Epidermal melanocyte (primary cell): ENCODE data around the gene CCDC28B.
A peak's percentile ranks its signal among the peaks of the same experiment; 100 is the strongest.

Source experiments
- DNase-seq: peaks from one replicate; pipeline ENCODE4 v3.0.0; 2011; ENCODE audit warnings: low spot score; ENCODE audit not compliant: insufficient read length

Gene CCDC28B

DNA sequence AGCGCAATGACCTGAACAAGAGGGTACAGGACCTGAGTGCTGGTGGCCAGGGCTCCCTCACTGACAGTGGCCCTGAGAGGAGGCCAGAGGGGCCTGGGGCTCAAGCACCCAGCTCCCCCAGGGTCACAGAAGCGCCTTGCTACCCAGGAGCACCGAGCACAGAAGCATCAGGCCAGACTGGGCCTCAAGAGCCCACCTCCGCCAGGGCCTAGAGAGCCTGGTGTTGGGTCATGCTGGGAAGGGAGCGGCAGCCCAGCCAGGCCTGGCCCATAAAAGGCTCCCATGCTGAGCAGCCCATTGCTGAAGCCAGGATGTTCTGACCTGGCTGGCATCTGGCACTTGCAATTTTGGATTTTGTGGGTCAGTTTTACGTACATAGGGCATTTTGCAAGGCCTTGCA, 5.4 kb upstream of the CCDC28B start:
- no peak for DNase-seq

DNA sequence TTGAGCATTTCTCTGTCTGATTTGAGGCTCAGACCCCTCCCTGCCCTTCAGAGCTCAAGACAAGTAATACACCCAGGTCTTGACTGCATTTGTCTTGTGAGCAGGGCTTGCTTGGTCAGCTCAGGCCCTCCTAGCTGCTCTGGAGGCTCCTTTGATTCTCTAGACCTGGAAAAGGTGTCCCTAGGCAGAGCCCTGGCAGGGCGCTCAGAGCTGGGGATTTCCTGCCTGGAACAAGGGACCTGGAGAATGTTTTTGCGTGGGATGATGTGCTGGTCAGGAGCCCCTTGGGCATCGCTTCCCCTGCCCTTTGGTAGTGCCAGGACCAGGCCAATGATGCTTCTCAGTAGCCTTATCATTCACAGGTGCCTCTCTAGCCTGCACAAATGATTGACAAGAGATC, 4.9 kb upstream of the CCDC28B start:
- no peak for DNase-seq

DNA sequence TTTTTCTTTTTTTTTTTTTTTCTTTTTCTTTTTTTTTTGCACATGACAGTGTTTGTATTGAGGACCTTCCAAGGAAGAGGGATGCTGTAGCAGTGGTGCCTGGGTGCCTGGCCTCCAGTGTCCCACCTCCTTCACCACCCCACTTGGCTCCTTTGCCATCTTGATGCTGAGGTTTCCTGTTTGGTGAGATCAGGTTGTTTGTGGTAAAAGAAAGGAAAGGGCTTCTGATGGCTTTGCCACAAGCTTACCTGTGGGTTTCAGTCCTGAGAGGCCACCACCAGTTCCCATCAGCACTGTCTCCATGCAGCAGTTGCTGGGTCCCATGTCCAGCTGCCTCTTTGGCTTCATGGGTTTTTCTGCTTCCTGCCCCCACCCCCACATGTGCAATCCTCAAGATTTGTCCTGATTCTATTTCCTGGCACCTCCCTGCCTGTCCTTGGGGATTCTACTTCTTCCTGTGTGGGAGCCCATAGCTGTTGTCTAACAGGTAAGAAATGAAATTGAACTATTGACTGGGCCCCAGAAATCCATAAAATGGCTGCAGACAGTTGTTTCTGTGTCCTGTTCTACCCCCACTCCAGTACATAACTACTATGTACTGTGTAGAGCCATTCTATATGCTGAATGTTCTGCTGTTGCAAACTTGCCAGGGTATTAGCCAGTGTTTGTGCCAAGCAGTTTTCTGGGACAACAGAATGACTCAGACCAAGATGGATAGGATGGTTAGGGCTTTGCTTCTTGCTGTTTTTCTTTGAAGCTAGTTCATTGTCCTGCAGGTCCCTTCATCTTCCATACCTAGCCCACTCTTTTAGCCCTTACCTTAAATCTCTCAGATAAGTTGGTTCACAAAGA, 4.2 kb upstream of the CCDC28B start:
- DNase-seq, result no peak

DNA sequence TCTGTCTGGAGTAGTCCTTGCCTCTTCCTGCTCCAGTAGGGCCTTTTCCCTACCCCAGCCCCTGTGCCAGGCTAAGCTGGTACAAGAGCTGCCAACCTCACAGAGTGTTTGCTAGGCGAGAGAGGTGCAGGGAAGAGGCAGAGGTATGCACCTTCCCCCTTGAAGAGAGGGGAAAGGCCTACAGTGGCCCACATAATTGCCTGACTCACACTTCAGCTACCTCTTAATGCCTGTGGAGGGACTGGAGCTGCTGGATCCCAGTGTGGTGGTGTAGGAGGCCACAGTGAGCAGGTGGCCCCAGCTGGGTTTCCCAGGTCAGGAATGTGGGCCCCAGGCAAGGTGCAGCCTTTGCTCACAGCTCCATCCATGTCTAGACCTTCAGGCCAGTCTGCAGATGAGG, 3.3 kb upstream of the CCDC28B start:
- DNase-seq, result no peak

DNA sequence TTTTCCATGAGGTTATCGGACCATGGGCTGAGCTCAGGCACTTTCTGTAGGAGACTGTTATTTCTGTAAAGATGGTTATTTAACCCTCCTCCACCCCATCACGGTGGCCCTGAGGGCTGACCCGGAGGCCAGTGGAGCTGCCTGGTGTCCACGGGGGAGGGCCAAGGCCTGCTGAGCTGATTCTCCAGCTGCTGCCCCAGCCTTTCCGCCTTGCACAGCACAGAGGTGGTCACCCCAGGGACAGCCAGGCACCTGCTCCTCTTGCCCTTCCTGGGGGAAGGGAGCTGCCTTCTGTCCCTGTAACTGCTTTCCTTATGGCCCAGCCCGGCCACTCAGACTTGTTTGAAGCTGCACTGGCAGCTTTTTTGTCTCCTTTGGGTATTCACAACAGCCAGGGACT, 2.6 kb upstream of the CCDC28B start:
- DNase-seq, result no peak

DNA sequence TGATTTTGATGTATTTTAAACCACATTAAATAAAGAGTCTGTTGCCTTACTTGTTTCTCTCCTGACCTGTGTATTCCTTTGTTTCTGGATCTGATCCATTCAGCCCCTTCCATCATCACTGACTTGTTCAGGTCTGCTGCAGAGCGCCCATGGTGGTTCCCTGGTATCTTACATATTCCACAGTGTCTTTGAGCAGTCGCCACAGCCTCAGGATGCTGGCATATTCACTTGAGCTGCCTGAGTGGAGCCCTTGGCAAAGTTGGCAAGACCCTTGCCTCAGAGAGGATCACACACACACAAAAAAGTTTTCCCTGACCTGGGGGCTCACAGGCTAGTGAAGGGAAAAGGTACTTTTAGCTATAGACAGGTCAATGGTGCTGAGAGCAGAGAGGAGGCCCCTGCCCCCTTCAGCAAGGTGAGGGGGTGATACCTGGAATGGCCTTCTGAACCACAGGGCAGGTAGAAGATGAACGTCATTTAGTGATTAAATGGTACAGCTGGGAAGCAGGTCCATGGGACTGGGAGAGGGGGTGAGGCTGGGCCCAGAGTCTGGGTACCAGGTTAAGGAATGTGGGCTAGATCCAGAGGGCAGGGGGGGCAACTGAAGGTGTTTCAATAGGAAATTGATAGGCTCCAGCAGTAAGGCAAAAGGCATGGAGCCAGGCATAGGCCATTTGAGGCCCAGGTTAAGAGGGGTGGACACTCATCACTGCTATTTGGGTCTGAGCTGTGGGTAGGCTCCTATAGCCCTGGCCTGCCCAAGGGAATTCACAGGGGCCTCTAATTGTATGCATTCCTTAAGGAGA, 2.0 kb upstream of the CCDC28B start:
- DNase-seq, result no peak

DNA sequence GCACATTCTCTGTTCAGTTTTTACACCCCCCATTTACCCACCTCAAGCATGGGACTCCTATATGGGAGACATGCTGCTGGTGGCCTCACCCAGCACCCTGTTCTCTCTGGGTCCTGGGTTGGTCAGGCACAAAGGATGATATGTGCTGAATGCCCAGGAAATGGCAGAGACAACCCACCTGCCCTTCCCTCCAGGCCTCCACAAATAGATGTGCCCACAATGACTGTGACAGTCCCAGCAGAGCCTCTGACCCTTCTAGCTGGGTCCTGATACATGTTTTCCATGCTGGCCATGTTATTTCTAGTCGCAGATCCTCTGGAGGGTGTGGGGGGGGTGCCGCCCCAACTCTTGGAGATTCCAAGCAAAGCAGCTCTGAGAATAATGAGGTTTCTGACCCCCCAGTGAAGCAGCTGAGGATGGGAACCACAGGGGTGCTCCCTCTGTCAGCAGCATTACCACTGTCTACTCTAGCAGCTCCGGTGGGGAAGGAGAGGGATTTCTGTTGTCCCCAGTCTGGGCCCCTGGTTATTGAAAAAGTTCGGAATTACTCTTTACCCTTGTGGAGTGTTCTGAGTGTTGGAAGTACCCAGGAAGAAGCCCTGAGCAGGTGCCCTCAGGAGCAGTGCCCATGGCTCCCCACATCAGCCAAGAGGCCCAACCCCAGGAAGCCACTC, 1.2 kb upstream of the CCDC28B start:
- DNase-seq, result no peak

DNA sequence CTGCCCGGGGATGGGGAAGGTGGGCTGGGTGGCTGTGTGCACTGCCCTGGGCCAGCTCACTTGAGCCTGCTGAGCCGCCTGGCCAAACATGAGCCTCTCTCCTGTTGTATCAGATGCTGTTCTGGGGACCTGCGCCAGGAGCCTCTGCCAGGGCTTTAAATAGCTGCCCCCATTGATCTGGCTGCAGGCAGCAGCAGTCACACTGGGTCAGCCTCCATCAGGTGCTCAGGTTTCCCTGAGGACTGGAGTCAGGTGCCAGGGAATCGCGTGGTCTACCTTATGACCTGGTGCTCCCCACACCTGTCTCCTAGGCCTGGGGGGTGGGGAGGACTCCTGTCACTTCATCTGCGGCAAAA, 700 bp upstream of the CCDC28B start:
- DNase-seq, result no peak

DNA sequence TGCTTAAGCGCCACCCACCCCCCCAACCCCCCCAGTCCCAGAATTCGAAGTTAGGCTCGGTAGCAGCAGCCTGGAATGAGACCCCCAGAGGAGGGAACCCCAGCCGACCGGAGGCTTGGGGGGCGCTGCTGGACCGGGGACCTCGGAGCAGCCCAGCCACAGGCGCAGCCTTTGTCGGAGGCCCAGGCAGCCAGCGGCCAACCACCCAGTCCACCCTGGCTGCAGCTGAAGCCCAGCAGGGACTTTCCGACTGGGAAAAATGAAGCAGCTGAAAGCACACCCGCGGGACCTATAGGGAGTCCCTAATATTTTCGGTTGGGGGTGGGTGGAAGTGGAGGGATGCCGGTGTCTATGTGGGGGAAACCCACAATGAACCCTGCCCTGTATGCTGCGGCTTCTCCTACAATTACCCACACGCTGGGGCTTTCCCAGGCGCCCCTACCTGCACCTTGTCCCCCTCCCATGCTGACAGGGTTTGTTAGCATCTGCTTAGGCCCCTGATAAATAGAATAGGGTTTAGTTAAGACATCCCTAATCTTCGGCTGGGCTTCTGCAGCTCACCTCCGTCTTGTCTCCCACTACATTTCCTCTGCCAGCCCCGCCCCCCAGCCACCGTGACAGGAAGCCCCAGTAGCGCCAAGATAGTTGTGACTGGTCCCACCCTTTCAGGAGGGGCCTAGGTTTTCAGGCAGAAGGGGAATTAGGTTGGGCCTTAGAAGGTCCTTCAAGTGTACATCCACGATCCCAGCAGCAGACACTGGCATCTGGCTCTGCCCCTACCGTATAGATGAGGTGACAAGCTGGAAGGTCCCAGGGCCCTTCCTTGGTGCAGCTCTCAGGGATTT, 838 bp downstream of the CCDC28B start:
- no peak for DNase-seq

DNA sequence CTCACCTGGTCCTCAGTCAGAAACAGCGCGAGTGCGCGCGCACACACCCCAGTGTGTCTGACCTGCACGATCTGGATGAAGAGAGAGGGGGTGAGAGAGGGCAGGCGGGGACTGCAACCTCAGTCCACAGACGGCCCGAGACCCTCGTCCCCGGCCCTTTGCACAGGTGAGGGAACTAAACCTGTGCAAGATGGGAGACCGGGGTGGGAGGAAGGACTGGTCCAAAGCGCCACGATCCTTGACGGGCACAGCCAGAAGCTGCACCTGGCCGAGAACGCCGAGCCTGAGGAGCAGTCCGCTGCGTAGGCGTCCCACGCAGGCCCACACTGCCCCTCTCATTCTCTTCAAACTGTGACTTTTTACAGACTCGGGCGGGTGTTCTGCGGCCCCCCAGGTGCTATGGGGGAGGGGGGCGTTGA, 4.6 kb downstream of the CCDC28B start:
- DNase-seq, result no peak

DNA sequence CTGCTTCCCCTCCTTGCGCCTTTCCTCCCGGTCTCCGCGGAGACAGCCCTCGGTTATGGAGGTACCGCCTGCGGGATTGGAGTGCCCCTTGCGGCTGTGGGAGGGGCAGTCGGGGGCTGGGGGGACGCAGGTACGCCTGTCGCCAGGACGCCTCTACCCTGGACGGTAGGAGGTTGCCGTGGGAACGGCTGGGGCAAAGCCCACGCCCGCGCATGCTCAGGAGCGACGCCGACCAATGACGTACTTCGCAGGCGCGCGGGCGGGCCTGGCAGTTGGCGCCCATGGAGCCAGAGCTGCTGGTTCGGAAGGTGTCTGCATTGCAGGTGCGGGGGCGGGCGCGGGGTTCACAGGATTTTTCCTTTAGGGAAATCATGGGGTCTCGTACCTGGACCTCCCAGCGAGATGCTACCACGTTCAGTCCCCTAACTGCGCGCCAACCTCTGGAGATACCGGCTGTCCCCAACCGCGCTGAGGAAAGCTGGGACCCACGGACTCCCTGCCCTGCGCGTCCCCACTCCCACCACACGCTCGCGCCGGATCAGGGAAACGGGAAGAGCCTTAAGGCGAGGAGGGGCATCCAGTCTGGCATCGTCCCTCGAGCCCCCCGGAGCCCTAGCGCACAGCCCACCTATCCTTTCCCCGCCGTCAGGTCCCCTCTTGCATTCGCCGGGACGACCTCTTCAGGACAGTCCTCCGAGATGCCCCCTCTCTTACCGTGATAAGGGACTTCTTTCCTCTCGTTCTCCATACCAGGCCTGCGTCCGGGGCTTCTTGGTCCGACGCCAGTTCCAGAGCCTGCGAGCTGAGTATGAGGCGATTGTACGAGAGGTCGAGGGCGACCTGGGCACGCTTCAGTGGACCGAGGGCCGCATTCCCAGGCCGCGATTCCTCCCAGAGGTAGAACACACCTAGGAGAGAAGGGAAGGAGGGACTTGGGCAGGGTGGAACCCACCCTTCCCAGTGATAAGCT, 5.3 kb downstream of the CCDC28B start, which contains the start of gene IQCC:
Gene IQCC (plus strand): TSS at position 271 of the 970 bp plus-strand sequence. CDS start 11 bp downstream, at position 282.
- DNase-seq, result peak; percentile 80

DNA sequence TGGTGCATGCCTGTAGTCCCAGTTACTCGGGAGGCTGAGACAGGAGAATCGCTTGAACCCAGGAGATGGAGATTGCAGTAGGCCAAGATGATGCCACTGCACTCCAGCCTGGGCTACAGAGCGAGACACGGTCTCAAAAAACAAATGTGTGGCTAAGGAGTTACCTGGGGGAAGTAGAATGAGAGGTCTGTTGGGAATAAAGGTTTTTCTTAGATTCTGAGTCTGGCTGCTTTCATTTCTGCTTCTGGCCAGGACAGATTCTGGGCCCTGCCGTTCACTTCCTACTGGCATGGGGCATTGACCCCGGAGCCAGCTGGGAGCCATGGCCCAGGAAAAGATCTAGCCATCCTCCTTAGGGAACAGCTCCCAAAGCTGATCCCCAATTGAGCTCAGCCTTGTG, 8.1 kb downstream of the CCDC28B start:
- DNase-seq, result no peak

DNA sequence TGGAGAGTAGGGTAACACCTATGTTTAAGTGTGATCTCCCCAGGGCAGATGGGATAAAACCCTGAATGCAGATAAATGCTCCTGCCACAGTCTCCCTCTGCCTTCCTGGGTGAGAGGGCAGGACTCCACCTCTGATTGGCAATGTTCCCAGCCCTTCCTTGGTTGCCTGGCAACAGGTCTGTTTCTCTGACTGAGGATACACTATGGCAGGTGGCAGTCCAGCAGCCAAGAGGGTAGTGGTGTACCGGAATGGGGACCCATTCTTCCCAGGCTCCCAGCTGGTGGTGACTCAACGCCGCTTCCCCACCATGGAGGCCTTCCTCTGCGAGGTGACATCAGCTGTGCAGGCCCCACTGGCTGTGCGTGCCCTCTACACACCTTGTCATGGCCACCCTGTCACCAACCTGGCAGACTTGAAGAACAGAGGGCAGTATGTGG, 8.5 kb downstream of the CCDC28B start, which contains the start of gene DCDC2B:
Gene DCDC2B (plus strand): TSS at position 199 of the 438 bp plus-strand sequence. CDS start 5 bp downstream, at position 204.
- DNase-seq, result no peak

DNA sequence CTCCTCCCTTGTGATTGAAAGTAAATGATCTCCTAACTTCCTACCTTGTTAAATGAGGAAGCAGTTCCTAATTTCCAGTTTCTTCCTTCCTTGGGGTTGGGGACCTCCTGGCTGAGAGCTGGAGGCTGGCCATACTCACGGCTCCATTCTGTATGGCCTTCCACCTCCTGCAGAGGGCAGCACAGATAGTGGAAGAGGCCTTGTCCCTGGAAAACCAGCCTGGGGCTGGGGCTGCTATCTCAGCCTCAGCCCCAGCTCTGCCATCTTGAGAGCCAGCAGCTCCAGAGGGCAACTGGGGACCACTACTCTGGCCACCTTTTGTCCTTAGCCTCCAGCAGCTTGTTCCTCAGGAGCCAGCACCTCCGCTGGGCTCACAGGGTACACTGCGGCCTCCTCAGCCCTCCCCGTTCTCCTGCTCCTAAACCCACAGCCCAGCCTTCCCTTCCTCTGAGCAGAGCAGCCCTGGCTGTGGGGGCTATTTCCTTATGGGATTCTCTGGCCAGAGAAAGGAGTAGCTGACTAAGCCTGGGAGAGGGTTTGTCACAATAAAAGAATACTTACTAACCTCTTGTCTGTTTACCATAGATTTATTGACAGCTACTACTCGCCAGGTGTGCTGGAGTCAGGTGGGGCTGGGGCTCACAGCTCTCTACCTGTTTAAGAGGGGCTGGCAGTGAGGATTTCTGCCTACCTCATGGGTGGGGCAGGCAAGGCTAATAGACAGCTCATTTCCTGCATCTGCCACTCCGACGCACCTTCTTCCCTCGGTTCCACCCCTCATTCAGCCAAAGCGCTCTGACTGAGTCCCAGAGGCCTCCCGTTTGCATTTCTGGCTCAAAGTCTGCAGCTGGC, 15.5 kb downstream of the CCDC28B start:
- peak; percentile 53 for DNase-seq

DNA sequence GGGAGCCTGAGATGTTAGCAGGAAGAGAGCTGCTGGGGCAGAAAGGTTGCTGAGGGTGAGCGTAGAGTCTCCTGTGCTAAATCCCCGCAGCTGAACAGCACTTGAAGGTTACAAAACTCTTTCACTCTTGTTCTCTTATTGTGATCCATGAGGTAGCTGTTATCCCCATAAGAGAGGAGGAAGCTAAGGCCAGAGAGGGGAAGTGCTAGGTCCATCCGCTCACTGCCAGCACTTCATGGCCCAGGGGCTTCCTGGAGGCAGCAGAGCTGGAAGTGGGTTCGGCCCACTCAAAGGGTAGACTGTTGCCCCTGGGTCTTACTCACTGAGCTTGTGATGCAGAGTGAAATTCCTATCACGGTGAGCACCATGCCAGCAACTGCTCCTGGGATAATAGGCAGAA, 16.2 kb downstream of the CCDC28B start:
- DNase-seq, result no peak

DNA sequence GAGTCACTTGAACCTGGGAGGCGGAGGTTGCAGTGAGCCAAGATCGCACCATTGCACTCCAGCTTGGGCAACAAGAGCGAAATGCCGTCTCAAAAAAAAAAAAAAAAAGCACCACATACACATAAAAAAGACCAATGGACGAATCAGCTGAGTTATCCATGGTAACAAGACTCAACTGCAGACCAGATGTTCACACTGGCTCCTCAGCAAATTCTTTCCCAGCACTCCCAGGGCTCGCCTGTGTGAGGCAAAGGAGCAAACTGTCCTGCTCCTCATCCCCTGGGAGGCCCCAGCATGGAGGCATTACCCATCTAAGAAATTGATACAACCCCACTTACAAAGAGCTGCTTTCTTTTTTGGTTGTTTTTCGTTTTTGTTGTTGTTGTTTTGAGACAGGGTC, 18.6 kb downstream of the CCDC28B start:
- peak; percentile 51 for DNase-seq

DNA sequence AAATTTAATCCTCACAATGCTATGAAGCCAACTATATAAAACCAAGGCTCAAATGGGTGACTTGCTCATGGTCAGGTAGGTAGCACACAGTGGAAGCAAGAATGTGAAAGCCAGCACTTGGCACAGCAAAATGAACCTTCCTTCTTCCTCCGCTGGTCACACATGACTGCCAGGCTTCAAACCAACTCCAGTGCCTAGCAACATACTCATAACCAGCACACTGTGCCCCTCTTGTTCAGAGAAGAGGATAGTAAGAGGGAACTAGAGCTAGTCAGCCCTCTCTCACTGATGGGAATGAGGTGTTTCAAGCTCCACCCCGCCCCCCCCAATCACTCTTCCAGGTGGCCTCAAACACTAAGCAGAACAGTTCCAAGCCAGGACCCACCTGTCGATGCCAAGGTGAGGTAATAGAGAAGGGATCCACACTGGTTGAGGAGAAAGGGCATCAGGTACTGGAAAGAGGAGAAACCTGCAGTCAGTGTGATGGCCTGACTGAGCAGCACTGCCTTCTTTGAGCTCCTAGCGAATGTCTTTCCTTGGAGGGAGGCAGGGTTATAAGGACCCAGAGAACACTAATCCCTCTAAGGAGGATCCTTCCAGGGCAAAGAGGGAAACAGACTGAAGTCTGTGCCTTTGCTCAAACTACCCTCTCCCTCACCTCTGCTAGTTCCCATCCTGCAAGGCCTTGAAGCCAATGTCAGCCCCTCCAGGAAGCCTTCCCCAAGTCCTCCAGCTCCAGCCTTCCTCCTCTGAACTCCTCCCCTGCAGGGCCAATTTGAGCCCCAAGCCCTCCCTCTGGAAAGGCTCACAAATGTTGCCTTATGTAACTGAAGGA, 20.6 kb downstream of the CCDC28B start:
- DNase-seq, result no peak

DNA sequence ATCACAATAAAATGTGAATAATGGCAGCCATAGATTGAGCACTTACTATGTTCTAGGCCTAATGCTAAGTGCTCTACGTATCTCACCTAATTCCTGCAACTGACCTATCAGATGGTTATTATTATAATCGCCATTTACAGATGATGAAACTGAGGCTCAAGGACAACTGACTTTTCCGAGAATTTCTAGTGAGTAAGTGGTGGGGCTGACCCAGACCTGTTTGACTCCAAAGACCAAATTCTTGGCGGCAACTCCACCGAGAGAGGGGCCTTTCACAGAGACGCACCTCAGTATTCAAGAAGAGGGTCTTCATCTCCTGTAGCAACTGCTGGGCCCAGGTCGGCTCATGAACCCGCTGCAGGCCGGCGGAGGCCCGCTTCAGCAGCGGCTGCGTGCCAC, 21.2 kb downstream of the CCDC28B start:
- DNase-seq, result no peak
